Mucosa of descending colon (tissue), 3 donors: Measurements from ENCODE around the gene KRT85. TPM values are rescaled to one million over a fixed set of nuclear protein-coding genes. Genes with fewer than 3 reads are reported as not detected.
A peak's percentile ranks its signal among the peaks of the same experiment; 100 is the strongest.

Source experiments
- ATAC-seq: fragments of 200-7000 bp; cut with Tn5 transposase; one replicate; pipeline ENCODE4 v1.9.1; 2020; ENCODE audit warnings: mild to moderate bottlenecking, moderate library complexity
- DNase-seq, 3 donors: peaks; one replicate each; pipeline ENCODE4 v3.0.0-alpha.2; 2020
- H3K36me3 ChIP-seq: fragments of 200-600 bp; one replicate; pipeline ENCODE4 v1.8.0; 2021; ENCODE audit warnings: low read depth, mild to moderate bottlenecking
- H3K4me1 ChIP-seq: fragments of 200-600 bp; one replicate; pipeline ENCODE4 v1.8.0; 2021; ENCODE audit warnings: low read depth, mild to moderate bottlenecking
- H3K4me3 ChIP-seq: fragments of 200-600 bp; one replicate; pipeline ENCODE4 v1.8.0; 2021; ENCODE audit warnings: mild to moderate bottlenecking
- H3K9me3 ChIP-seq: fragments of 200-600 bp; one replicate; pipeline ENCODE4 v1.8.0; 2021; ENCODE audit warnings: mild to moderate bottlenecking
- intact Hi-C, 2 donors: fragments of 100-400 bp; cut with DNase I in 1 of 2; cut with micrococcal nuclease in 1 of 2; formaldehyde crosslinking; loops; one replicate each; pipeline versions ENCODE4 v1.11.0 to v1.11.1; 2022; cut with DNase I, micrococcal nuclease
- total RNA-seq, 3 donors: library from RNA; stranded (reverse); fragmentation: NEBNext Ultra II Directional in 2 of 3; extraction: Animal tissue kit (Norgen Biotek cat#: 25700) in 2 of 3; gene quantifications; one replicate each; pipeline versions ENCODE4 v1.2.1 to v1.2.4, GENCODE V29; 2021 to 2023
- TF ChIP-seq, protein P1 (sequence below): fragments of 200-600 bp; IDR thresholded peaks from one replicate; pipeline ENCODE4 v1.8.0; 2022; ENCODE audit warnings: antibody characterized with exemption, mild to moderate bottlenecking
- donor health status: DM: no; HTN: no; CAD: no; lungs with moderate emphysema.
- donor health status: DM: no; HTN: no; CAD: no.
- donor health status: DM: no; HTN: yes; CAD: no.

The KRT85 gene
- total RNA-seq, 3 donors from 2014 or later, result not detected

GRCh38 chr12:52327830-52328500 is 39.3 kb downstream of the KRT85 start:
- TF ChIP-seq, protein P1, sequence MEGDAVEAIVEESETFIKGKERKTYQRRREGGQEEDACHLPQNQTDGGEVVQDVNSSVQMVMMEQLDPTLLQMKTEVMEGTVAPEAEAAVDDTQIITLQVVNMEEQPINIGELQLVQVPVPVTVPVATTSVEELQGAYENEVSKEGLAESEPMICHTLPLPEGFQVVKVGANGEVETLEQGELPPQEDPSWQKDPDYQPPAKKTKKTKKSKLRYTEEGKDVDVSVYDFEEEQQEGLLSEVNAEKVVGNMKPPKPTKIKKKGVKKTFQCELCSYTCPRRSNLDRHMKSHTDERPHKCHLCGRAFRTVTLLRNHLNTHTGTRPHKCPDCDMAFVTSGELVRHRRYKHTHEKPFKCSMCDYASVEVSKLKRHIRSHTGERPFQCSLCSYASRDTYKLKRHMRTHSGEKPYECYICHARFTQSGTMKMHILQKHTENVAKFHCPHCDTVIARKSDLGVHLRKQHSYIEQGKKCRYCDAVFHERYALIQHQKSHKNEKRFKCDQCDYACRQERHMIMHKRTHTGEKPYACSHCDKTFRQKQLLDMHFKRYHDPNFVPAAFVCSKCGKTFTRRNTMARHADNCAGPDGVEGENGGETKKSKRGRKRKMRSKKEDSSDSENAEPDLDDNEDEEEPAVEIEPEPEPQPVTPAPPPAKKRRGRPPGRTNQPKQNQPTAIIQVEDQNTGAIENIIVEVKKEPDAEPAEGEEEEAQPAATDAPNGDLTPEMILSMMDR, result no peak
- Histone ChIP-seq H3K9me3 (no peaks in the 10 kb centered on the region), H3K4me1 (no peaks in the 10 kb centered on the region), H3K4me3 (no peak overlapping the region), H3K36me3 (no peaks in the 10 kb centered on the region)
- ATAC-seq, result no peak
- intact Hi-C loops, result loop anchor here in 1 of 2 donors (5.0 kb wide), 1 partner anchor 171 kb away; no protein-coding TSS in a partner anchor
- no peak for DNase-seq

- no peaks in the 10 kb centered on the region for H3K36me3 ChIP-seq
- no peaks in the 10 kb centered on the region for H3K9me3 ChIP-seq
- TF ChIP-seq, protein P1, result peak; percentile 63
- H3K4me1 ChIP-seq, result no peaks in the 10 kb centered on the region
- peak; percentile 99 for ATAC-seq
- no peak overlapping the region for H3K4me3 ChIP-seq
- DNase-seq, result peak in 2 of 3 donors; percentile 79 to 94
- intact Hi-C loops, result loop anchor here in 1 of 2 donors (5.0 kb wide), 1 partner anchor 170 kb away; no protein-coding TSS in a partner anchor
These were observed 40.0 kb downstream of the KRT85 start for GRCh38 chr12:52327052-52327829.

DNA sequence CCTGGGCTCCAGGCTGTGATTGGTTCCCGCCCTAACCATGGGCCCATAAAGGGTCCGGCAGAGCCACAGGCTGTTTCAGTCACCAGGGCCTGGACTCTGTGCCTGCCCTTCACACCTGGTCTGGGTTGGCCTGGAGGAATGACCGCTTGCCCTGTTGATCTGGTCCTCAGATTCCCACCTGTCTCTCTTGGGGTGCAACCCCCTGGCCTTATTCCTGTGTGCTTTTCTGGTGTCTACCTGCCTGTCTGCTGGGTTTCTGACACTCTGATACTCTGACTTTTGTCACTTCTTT is 43.2 kb downstream of the KRT85 start:
- DNase-seq, result no peak
- intact Hi-C loops, result no loop called here
- TF ChIP-seq, protein P1, result no peak

DNA sequence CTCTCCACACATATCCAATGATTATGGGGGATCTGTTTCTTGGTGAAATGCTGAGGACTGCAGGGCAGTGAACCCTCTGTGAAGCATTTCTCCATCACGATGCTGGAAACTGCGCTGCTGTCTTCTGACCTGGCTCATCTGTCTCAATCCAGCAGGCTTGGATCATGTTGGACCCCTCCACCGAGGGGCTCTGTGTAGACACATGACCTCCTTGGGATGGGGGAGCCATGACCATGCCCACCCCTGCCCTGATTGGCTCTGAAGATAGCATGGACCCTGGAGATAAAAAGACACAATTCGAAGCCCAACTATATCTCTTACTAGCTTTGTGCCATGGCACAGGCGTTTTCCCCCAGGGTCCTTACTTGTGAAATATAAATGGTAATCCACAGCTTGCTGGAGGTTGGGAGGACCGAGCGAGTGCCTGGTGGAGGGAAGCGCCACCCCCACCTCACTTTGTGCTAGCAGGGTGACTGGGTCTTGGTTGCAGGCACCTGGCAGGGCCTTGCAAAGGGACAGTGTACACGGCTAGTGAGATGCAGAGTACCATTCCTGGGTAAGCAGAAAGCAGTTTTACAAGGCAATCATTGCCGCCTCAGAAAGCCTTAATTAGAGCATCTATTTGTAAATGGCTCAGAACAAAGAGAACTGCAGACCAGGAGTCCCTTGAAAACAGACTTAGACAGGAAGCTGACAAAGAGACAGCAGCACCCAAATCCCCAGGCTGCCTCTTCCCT is 43.7 kb downstream of the KRT85 start:
- TF ChIP-seq, protein P1, result no peak
- intact Hi-C loops, result no loop called here
- H3K9me3 ChIP-seq, result no peaks in the 10 kb centered on the region
- no peak overlapping the region for H3K4me3 ChIP-seq
- no peaks in the 10 kb centered on the region for H3K4me1 ChIP-seq
- H3K36me3 ChIP-seq, result no peaks in the 10 kb centered on the region
- no peak for DNase-seq
- ATAC-seq, result no peak

More for the DNA sequence above, 43.2 kb downstream of the KRT85 start:
- ATAC-seq, result no peak
- H3K36me3 ChIP-seq, result no peaks in the 10 kb centered on the region
- no peaks in the 10 kb centered on the region for H3K9me3 ChIP-seq
- no peaks in the 10 kb centered on the region for H3K4me1 ChIP-seq
- H3K4me3 ChIP-seq, result no peak overlapping the region

GRCh38 chr12:52323001-52323400 is 44.3 kb downstream of the KRT85 start:
- H3K36me3 ChIP-seq, result no peaks in the 10 kb centered on the region
- DNase-seq (no peak), ATAC-seq (no peak)
- H3K4me3 ChIP-seq, result no peak overlapping the region
- intact Hi-C loops, result no loop called here
- H3K4me1 ChIP-seq, result no peaks in the 10 kb centered on the region
- H3K9me3 ChIP-seq, result no peaks in the 10 kb centered on the region
- TF ChIP-seq, protein P1, result no peak
